Right lobe of liver (tissue), 6 donors: Measurements from ENCODE around the gene MTHFD1L. TPM values are rescaled to one million over a fixed set of nuclear protein-coding genes. Genes with fewer than 3 reads are reported as not detected.

Source experiments
- ATAC-seq, 4 donors: fragments of 200-7000 bp; cut with Tn5 transposase; one replicate each; pipeline ENCODE4 v1.9.1; 2020; ENCODE audit warnings: mild to moderate bottlenecking in 4 of 4, moderate library complexity in 4 of 4
- DNase-seq, 3 donors: peaks; one replicate each; pipeline ENCODE4 v3.0.0-alpha.2; 2020
- H3K27ac ChIP-seq, 3 donors: fragments of 200-600 bp; one replicate each; pipeline ENCODE4 v1.8.0; 2022
- H3K27me3 ChIP-seq, 2 donors: fragments of 200-600 bp; one replicate each; pipeline ENCODE4 v1.8.0; 2022
- H3K36me3 ChIP-seq, 4 donors: fragments of 200-600 bp; sonication (generic) in 1 of 4; one replicate each; pipeline versions ENCODE4 v1.5.1 to v1.8.0; 2017 to 2022; ENCODE audit warnings: control low read depth in 1 of 4
- H3K4me1 ChIP-seq, 4 donors: fragments of 200-600 bp; sonication (generic) in 1 of 4; one replicate each; pipeline versions ENCODE4 v1.5.1 to v1.8.0; 2017 to 2022; ENCODE audit warnings: control low read depth in 1 of 4
- H3K4me3 ChIP-seq, 3 donors: fragments of 200-600 bp; one replicate each; pipeline ENCODE4 v1.8.0; 2022
- H3K9me3 ChIP-seq, 4 donors: fragments of 200-600 bp; sonication (generic) in 1 of 4; one replicate each; pipeline versions ENCODE4 v1.5.1 to v1.8.0; 2017 to 2022; ENCODE audit warnings: control low read depth in 1 of 4
- POLR2A ChIP-seq: fragments of 450-650 bp; IDR thresholded peaks from one replicate; pipeline ENCODE4 v1.6.1; 2017; ENCODE audit warnings: antibody characterized with exemption, mild to moderate bottlenecking
- WGBS: methylation state at CpG from one replicate; pipeline ENCODE4 v1.1.6; 2018; ENCODE audit warnings: low coverage, low lambda C conversion rate; ENCODE audit not compliant: insufficient coverage; ENCODE audit errors: missing lambda C conversion rate; 5-methylcytosine and 5-hydroxymethylcytosine counted together
- intact Hi-C, 2 donors: fragments of 100-400 bp; cut with DNase I; formaldehyde crosslinking; loops; one replicate each; pipeline versions ENCODE4 v1.11.2 to v1.14.1; 2022
- total RNA-seq, 6 experiments: library from RNA; depleted of rRNA in 2 of 6; stranded (reverse); fragments of >200 nt in 2 of 6; fragmentation: NEBNext Ultra II Directional in 3 of 6; extraction: Animal tissue kit (Norgen Biotek cat#: 25700) in 3 of 6; gene quantifications; one replicate each; pipeline versions ENCODE4 v1.1.0 to v1.2.4, GENCODE V29; 2016 to 2023
- TF ChIP-seq, protein P1 (sequence below), 4 donors: fragments of 200-600 bp in 3 of 4; fragments of 450-650 bp in 1 of 4; IDR thresholded peaks; one replicate each; pipeline versions ENCODE4 v1.5.1 to v1.8.0; 2016 to 2022; ENCODE audit warnings: antibody characterized with exemption in 4 of 4, mild to moderate bottlenecking in 2 of 4
- donor health status: DM: no; HTN: yes; CAD: no.
- donor health status: DM: no; HTN: no; CAD: no.
- donor health status: DM: no; HTN: no; CAD: no.
- donor health status: DM: no; HTN: yes; CAD: no.
- donor health status: DM: no; HTN: yes; CAD: no.

The MTHFD1L gene
- total RNA-seq, 6 experiments from 2014 or later: 1.7 to 11.5 (median 4.9) TPM

DNA sequence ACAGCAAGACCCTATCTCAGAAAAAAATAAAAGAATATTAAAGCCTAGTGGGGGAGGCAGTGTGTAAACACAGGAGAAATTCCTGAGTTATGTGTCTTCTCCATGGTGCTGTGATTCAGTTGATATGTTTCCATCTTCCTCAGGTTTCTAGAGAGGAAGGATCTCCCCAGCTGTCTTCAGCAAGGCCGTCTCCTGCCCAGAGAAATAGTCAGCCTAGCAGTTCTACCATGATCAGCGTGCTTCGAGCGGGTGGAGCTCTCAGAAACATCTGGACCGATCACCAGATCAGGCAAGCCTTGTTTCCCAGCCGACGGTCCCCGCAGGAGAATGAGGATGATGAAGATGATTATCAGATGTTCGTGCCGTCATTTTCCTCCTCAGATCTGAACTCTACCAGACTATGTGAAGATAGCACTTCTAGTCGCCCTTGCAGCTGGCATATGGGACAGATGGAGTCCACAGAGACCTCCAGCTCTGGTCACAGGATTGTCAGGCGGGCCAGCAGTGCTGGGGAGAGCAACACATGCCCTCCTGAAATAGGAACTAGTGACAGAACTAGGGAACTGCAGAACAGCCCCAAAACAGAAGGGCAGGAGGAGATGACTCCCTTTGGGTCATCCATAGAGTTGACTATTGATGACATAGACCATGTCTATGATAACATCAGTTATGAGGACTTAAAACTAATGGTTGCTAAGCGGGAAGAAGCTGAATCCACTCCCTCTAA, 34.9 kb upstream of the MTHFD1L start:
- Histone ChIP-seq H3K4me3 (no peak overlapping the region), H3K36me3 (peaks cover 0 to 14% (median 0%) of the 10 kb centered on the region in 4 donors), H3K9me3 (no peaks in the 10 kb centered on the region), H3K27me3 (no peaks in the 10 kb centered on the region), H3K27ac (no peak overlapping the region), H3K4me1 (no peaks in the 10 kb centered on the region)
- no peak for DNase-seq
- intact Hi-C loops: no loop called here
- TF ChIP-seq POLR2A: no peak
- TF ChIP-seq, protein P1, sequence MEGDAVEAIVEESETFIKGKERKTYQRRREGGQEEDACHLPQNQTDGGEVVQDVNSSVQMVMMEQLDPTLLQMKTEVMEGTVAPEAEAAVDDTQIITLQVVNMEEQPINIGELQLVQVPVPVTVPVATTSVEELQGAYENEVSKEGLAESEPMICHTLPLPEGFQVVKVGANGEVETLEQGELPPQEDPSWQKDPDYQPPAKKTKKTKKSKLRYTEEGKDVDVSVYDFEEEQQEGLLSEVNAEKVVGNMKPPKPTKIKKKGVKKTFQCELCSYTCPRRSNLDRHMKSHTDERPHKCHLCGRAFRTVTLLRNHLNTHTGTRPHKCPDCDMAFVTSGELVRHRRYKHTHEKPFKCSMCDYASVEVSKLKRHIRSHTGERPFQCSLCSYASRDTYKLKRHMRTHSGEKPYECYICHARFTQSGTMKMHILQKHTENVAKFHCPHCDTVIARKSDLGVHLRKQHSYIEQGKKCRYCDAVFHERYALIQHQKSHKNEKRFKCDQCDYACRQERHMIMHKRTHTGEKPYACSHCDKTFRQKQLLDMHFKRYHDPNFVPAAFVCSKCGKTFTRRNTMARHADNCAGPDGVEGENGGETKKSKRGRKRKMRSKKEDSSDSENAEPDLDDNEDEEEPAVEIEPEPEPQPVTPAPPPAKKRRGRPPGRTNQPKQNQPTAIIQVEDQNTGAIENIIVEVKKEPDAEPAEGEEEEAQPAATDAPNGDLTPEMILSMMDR (IDR thresholded peaks at IDR 0.05): no peak
- ATAC-seq: no peak
- WGBS: 100% methylated on average over 9 of the region's 13 CpGs

DNA sequence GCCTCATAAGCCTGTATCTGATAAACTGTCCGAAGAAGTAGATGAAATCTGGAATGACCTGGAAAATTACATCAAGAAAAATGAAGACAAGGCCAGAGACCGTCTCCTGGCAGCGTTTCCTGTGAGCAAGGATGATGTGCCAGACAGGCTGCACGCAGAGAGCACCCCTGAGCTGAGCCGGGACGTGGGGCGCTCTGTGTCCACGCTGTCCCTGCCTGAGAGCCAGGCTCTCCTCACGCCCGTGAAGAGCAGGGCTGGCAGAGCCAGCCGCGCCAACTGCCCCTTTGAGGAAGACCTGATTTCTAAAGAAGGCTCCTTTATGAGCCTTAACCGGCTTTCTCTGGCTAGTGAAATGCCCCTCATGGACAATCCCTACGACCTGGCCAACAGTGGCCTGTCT, 33.9 kb upstream of the MTHFD1L start:
- H3K27ac ChIP-seq: no peak overlapping the region
- DNase-seq (no peak), ATAC-seq (no peak)
- H3K4me3 ChIP-seq: no peak overlapping the region
- peaks cover 0 to 14% (median 0%) of the 10 kb centered on the region in 4 donors for H3K36me3 ChIP-seq
- 87% methylated on average over 4 of the region's 14 CpGs for WGBS
- H3K4me1 ChIP-seq: no peaks in the 10 kb centered on the region
- no peaks in the 10 kb centered on the region for H3K27me3 ChIP-seq
- intact Hi-C loops: no loop called here
- H3K9me3 ChIP-seq: no peaks in the 10 kb centered on the region
- TF ChIP-seq, protein P1 (IDR thresholded peaks at IDR 0.05): no peak
- TF ChIP-seq POLR2A: no peak

DNA sequence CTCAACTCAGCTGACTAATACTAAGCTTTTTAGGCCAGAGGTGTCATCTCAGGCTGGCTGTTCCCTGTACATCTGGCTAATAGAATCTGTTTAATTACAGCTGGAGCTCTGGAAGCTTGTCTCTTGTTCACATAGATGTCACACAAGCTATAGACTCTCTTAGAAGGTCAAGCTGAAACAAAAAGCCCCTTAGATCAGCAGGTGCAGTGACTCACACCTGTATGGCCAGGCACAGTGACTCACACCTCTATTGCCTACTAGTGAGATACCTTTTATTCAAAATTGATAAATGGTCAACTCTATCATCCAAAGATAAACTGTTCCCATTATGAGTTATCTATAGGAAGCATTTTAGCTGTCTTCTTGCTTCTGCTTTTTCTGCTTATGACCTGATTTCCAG, 29.9 kb upstream of the MTHFD1L start:
- TF ChIP-seq, protein P1 (IDR thresholded peaks at IDR 0.05): no peak
- TF ChIP-seq POLR2A: no peak
- DNase-seq: no peak
- intact Hi-C loops: no loop called here
- ATAC-seq: peak in 1 of 4 donors; percentile 42
- Histone ChIP-seq H3K27ac (no peak overlapping the region), H3K27me3 (no peaks in the 10 kb centered on the region), H3K4me3 (no peak overlapping the region), H3K4me1 (no peaks in the 10 kb centered on the region), H3K9me3 (no peaks in the 10 kb centered on the region), H3K36me3 (peaks cover 0 to 25% (median under 1%) of the 10 kb centered on the region in 4 donors)

DNA sequence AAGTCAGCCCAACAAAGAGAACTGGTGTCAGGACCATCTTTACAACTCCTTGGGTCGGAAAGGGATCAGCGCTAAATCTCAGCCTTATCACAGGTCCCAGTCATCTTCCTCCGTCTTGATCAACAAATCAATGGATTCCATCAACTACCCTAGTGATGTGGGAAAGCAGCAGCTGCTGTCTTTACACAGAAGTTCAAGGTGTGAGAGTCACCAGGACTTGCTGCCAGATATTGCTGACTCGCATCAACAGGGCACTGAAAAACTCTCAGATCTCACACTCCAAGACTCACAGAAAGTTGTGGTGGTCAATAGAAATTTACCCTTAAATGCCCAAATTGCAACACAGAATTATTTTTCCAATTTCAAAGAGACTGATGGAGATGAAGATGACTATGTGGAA, 25.3 kb upstream of the MTHFD1L start:
- no peak for TF ChIP-seq POLR2A
- TF ChIP-seq, protein P1 (IDR thresholded peaks at IDR 0.05): no peak
- no peaks in the 10 kb centered on the region for H3K4me1 ChIP-seq
- DNase-seq: no peak
- H3K4me3 ChIP-seq: no peak overlapping the region
- H3K27ac ChIP-seq: no peak overlapping the region
- no peaks in the 10 kb centered on the region for H3K27me3 ChIP-seq
- intact Hi-C loops: no loop called here
- ATAC-seq: no peak
- H3K9me3 ChIP-seq: no peaks in the 10 kb centered on the region
- peaks cover 0 to 18% (median 3%) of the 10 kb centered on the region in 4 donors for H3K36me3 ChIP-seq
- 84% methylated on average over 3 of the region's 4 CpGs for WGBS
